Measurements from ENCODE around the gene C1QTNF3.

The C1QTNF3 gene

GRCh38 chr5:33992864-33993263 is 50.1 kb downstream of the C1QTNF3 start:
- no peak for DNase-seq

- no peak for DNase-seq
These were observed 57.6 kb downstream of the C1QTNF3 start for GRCh38 chr5:33985447-33985846.

GRCh38 chr5:33984671-33985124 is 58.3 kb downstream of the C1QTNF3 start, which contains the start of gene SLC45A2:
Gene SLC45A2, minus strand, starts transcription at chr5:33984693. Its CDS starts 110 bp downstream, at chr5:33984583.
- peak; percentile 23 for DNase-seq

GRCh38 chr5:33984178-33984577 is 58.8 kb downstream of the C1QTNF3 start:
- no peak for DNase-seq

- DNase-seq = no peak
These were observed 61.4 kb downstream of the C1QTNF3 start for GRCh38 chr5:33981408-33982162.

GRCh38 chr5:33980030-33980429 is 63.0 kb downstream of the C1QTNF3 start:
- no peak for DNase-seq

- DNase-seq = no peak
These were observed 64.7 kb downstream of the C1QTNF3 start for GRCh38 chr5:33978306-33978705.

- no peak for DNase-seq
These were observed 66.7 kb downstream of the C1QTNF3 start for GRCh38 chr5:33976307-33976706.

GRCh38 chr5:33975852-33976251 is 67.2 kb downstream of the C1QTNF3 start:
- no peak for DNase-seq

- DNase-seq = no peak
These were observed 69.7 kb downstream of the C1QTNF3 start for GRCh38 chr5:33973271-33973670.

- peak; percentile 58 for DNase-seq
These were observed 73.2 kb downstream of the C1QTNF3 start for GRCh38 chr5:33969572-33970452.

GRCh38 chr5:33968211-33969005 is 74.6 kb downstream of the C1QTNF3 start:
- no peak for DNase-seq
